Measurements from ENCODE around the gene MAT2A. TPM values are rescaled to one million over a fixed set of nuclear protein-coding genes. Genes with fewer than 3 reads are reported as not detected.

MAT2A gene
- total and polyA plus RNA-seq, 2 experiments from 2014 or later, result 202 to 379 TPM

DNA sequence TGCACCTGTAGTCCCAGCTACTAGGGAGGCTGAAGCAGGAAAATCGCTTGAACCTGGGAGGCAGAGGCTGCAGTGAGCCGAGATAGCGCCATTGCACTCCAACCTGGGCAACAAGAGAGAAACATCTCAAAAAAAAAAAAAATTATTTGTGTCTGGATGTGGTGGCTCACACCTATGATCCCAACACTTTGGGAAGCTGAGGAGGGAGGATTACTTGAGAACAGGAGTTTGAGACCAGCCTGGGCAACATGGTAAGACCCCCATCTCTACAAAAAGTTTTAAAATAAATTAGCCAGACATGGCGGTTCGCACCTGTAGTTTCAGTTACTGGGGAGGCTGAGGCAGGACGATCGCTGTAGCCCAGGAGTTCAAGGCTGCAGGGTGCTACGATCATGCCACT, 36.8 kb downstream of the MAT2A start:
- H2AFZ ChIP-seq, result no peak overlapping the region
- TF ChIP-seq EZH2 (IDR thresholded peaks at IDR 0.05; ENCODE audit: borderline replicate concordance) (no peak), EZH2phosphoT487 (IDR thresholded peaks at IDR 0.05; ENCODE audit: low read depth, severe bottlenecking, unreplicated experiment) (no peak)
- TF ChIP-seq, protein P1, sequence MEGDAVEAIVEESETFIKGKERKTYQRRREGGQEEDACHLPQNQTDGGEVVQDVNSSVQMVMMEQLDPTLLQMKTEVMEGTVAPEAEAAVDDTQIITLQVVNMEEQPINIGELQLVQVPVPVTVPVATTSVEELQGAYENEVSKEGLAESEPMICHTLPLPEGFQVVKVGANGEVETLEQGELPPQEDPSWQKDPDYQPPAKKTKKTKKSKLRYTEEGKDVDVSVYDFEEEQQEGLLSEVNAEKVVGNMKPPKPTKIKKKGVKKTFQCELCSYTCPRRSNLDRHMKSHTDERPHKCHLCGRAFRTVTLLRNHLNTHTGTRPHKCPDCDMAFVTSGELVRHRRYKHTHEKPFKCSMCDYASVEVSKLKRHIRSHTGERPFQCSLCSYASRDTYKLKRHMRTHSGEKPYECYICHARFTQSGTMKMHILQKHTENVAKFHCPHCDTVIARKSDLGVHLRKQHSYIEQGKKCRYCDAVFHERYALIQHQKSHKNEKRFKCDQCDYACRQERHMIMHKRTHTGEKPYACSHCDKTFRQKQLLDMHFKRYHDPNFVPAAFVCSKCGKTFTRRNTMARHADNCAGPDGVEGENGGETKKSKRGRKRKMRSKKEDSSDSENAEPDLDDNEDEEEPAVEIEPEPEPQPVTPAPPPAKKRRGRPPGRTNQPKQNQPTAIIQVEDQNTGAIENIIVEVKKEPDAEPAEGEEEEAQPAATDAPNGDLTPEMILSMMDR (IDR thresholded peaks at IDR 0.05; ENCODE audit: poor library complexity), result no peak
- no peak overlapping the region for H3K4me3 ChIP-seq
- H3K4me2 ChIP-seq, result no peak overlapping the region
- no peaks in the 10 kb centered on the region for H3K9me3 ChIP-seq (ENCODE audit: low read depth)
- 86% methylated on average over 8 of the region's 8 CpGs for WGBS (ENCODE audit: low lambda C conversion rate, missing lambda C conversion rate)
- H3K36me3 ChIP-seq (replicated peaks; ENCODE audit: insufficient read depth, low read depth), result no peaks in the 10 kb centered on the region
- no peaks in the 10 kb centered on the region for H4K20me1 ChIP-seq (ENCODE audit: insufficient read depth, poor library complexity, severe bottlenecking)
- no peaks in the 10 kb centered on the region for H3K9me2 ChIP-seq (replicated peaks; ENCODE audit: insufficient read depth)
- H3K79me2 ChIP-seq, result peaks cover 24% of the 10 kb centered on the region
- peak overlapping the region; percentile 37 for H3K27ac ChIP-seq
- DNase-seq (ENCODE audit: low spot score), result no peak
- H3K4me1 ChIP-seq (ENCODE audit: insufficient read depth), result peaks cover 31% of the 10 kb centered on the region
- H3K27me3 ChIP-seq, result no peaks in the 10 kb centered on the region

DNA sequence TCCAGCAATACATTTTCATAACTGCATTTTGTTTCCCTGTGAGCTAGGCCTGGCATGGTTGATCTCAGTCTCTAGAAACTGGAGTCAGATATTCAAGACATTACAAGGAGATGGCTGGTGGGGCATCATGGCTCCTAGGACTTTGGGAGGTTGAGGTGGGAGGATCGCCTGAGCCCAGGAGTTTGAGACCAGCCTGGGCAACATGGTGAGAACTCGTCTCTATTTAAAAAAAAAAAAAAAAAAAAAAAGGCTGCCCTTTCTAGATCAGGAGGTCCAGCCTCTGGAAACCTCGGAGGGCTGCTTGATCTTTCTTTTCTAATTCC, 38.1 kb downstream of the MAT2A start:
- H3K79me2 ChIP-seq, result peaks cover 24% of the 10 kb centered on the region
- WGBS (ENCODE audit: low lambda C conversion rate, missing lambda C conversion rate), result 49% methylated on average over 3 of the region's 3 CpGs
- no peaks in the 10 kb centered on the region for H3K27me3 ChIP-seq
- no peak overlapping the region for H3K4me3 ChIP-seq
- H3K27ac ChIP-seq, result peak overlapping the region; percentile 94
- H3K9me3 ChIP-seq (ENCODE audit: low read depth), result no peaks in the 10 kb centered on the region
- peak overlapping the region; percentile 70 for H2AFZ ChIP-seq
- no peaks in the 10 kb centered on the region for H3K36me3 ChIP-seq (replicated peaks; ENCODE audit: insufficient read depth, low read depth)
- TF ChIP-seq EZH2 (IDR thresholded peaks at IDR 0.05; ENCODE audit: borderline replicate concordance) (no peak), EZH2phosphoT487 (IDR thresholded peaks at IDR 0.05; ENCODE audit: low read depth, severe bottlenecking, unreplicated experiment) (no peak)
- TF ChIP-seq, protein P1 (IDR thresholded peaks at IDR 0.05; ENCODE audit: poor library complexity), result no peak
- DNase-seq (ENCODE audit: low spot score), result no peak
- H3K9me2 ChIP-seq (replicated peaks; ENCODE audit: insufficient read depth), result no peaks in the 10 kb centered on the region
- peak overlapping the region; percentile 92 for H3K4me2 ChIP-seq
- H4K20me1 ChIP-seq (ENCODE audit: insufficient read depth, poor library complexity, severe bottlenecking), result no peaks in the 10 kb centered on the region
- H3K4me1 ChIP-seq (ENCODE audit: insufficient read depth), result peaks cover 31% of the 10 kb centered on the region

DNA sequence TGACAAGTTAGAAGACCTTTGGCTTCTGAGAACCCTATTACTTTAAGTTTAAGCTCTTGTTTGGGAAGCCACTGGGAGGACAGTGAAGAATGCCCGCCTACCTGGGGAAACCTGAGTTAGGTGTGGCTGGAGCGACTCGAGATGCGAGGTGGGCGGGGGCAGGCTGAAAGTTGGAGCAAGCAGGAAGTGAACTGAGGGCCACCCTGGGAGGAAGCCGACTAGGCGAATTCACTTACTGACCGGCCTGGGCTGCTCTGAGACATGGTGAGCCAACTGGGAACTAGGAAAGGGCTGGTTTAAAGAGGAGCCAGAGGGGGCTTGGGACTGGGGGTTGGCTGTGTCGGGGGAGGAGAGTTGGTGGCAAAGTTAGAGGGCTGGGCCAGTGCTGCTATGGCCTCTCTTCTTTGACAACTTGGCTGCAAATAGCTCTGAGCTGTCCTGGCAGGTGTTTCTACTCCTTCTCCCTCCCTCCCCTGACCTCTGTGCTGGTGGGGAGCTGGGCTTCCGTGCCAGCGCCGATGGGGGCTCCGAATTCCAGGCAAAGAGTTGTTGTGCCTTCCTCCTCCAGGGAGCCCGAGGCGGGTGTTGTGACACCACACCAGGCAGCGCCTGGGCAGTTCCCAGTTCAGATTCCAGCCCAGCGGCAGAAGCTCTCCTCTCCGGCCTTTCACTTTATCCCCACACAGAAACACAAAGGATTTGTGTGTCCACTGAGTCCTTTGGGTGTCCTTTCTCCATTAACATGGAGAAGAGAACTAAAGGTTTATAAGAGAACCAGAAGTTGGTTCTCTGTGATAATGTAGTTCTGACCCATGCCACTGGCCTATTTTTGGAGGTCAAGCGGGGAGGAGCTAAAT, 38.6 kb downstream of the MAT2A start, which contains the start of gene VAMP8:
Gene VAMP8, plus strand, starts transcription at position 201 of the 857 bp plus-strand sequence. Its CDS starts 61 bp downstream, at position 262.
- no peaks in the 10 kb centered on the region for H3K9me3 ChIP-seq (ENCODE audit: low read depth)
- H3K27me3 ChIP-seq, result no peaks in the 10 kb centered on the region
- H4K20me1 ChIP-seq (ENCODE audit: insufficient read depth, poor library complexity, severe bottlenecking), result no peaks in the 10 kb centered on the region
- peak within 1 kb of the TSS; percentile 94 for H3K27ac ChIP-seq
- peaks cover 24% of the 10 kb centered on the region for H3K79me2 ChIP-seq
- H3K4me2 ChIP-seq, result peak within 1 kb of the TSS; percentile 92
- peak within 1 kb of the TSS; percentile 65 for H3K4me3 ChIP-seq
- peak; percentile 81 for DNase-seq (ENCODE audit: low spot score)
- H3K4me1 ChIP-seq (ENCODE audit: insufficient read depth), result peaks cover 31% of the 10 kb centered on the region
- peak within 1 kb of the TSS; percentile 70 for H2AFZ ChIP-seq
- no peaks in the 10 kb centered on the region for H3K9me2 ChIP-seq (replicated peaks; ENCODE audit: insufficient read depth)
- 19% methylated on average over 18 of the region's 19 CpGs for WGBS (ENCODE audit: low lambda C conversion rate, missing lambda C conversion rate)
- TF ChIP-seq, protein P1 (IDR thresholded peaks at IDR 0.05; ENCODE audit: poor library complexity), result no peak
- TF ChIP-seq EZH2phosphoT487 (IDR thresholded peaks at IDR 0.05; ENCODE audit: low read depth, severe bottlenecking, unreplicated experiment), result no peak
- no peaks in the 10 kb centered on the region for H3K36me3 ChIP-seq (replicated peaks; ENCODE audit: insufficient read depth, low read depth)
